Activated naive CD4-positive, alpha-beta T cell treated with anti-CD3 and anti-CD28 coated beads for 36 hours (primary cell): Measurements from ENCODE around the gene RRAD. TPM values are rescaled to one million over a fixed set of nuclear protein-coding genes. Genes with fewer than 3 reads are reported as not detected.
"Not testable (repeated sequence)": the region's sequence is repeated elsewhere in the genome, so short reads cannot be mapped to it uniquely, and the experiment has no call there.

Experiments
- CTCF ChIA-PET: fragments of 350-600 bp; sonication (Branson Sonifier 250); formaldehyde crosslinking; loops from one replicate; lab custom pipeline; 2021; ENCODE audit warnings: antibody characterized with exemption; lab: Charles Lee
- DNase-seq: peaks from one replicate; pipeline ENCODE4 v3.0.0-alpha.2; 2020
- H3K27ac Mint-ChIP-seq: one replicate; pipeline ENCODE4 v1.8.0; 2021; ENCODE audit warnings: mild to moderate bottlenecking, mixed read lengths
- H3K27me3 Mint-ChIP-seq: one replicate; pipeline ENCODE4 v1.8.0; 2021; ENCODE audit warnings: low read depth, mixed read lengths
- H3K36me3 Mint-ChIP-seq: one replicate; pipeline ENCODE4 v1.8.0; 2021; ENCODE audit warnings: low read depth, mixed read lengths
- H3K4me1 Mint-ChIP-seq: one replicate; pipeline ENCODE4 v1.8.0; 2021; ENCODE audit warnings: low read depth, mixed read lengths
- H3K4me3 Mint-ChIP-seq: one replicate; pipeline ENCODE4 v1.8.0; 2021; ENCODE audit warnings: mild to moderate bottlenecking, moderate library complexity, mixed read lengths
- H3K9me3 Mint-ChIP-seq: one replicate; pipeline ENCODE4 v1.8.0; 2021; ENCODE audit warnings: mixed read lengths
- intact Hi-C: fragments of 100-400 bp; cut with micrococcal nuclease; formaldehyde crosslinking; loops from one replicate; pipeline ENCODE4 v1.15.1; 2023
- total RNA-seq, 2 experiments: library from RNA; stranded (reverse); gene quantifications; one replicate each; pipeline ENCODE4 v1.2.3, GENCODE V29; 2021

The RRAD gene
- total RNA-seq, 2 experiments from 2014 or later, result 0.25 TPM; not detected in 1

GRCh38 chr16:66949472-66949871, 24.1 kb upstream of the RRAD start:
- H3K27me3 Mint-ChIP-seq, result peaks cover 38% of the 10 kb centered on the region

DNA sequence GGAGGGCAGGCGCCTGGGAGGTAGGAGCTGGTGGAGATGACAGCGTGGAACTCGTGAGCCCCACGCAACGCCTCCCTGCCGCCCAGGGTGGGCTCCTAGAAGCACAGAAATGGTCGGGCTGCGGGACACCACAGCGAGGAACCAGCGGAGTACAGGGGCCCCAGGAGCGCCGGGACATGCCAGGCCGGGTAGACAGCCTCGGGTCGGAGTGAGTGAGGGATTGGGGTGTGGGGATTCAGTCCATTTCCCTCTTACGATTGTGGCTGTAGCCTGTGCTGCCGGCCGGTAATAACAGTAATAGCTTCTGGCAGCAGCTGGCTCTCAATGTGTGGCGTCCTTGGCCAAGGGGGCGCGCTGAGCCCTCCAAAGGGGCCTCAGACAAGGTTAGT, 23.5 kb upstream of the RRAD start:
- CTCF ChIA-PET, result interaction anchor here (0.5 kb wide), 1 partner anchor 455 kb away, joined by 3 read pairs; no protein-coding TSS in a partner anchor
- H3K4me1 Mint-ChIP-seq, result peaks cover 17% of the 10 kb centered on the region
- intact Hi-C loops, result no loop called here
- peaks cover 35% of the 10 kb centered on the region for H3K27me3 Mint-ChIP-seq
- H3K9me3 Mint-ChIP-seq, result no peaks in the 10 kb centered on the region
- no peak for DNase-seq
- no peak overlapping the region for H3K27ac Mint-ChIP-seq
- no peaks in the 10 kb centered on the region for H3K36me3 Mint-ChIP-seq
- peak overlapping the region; percentile 81 for H3K4me3 Mint-ChIP-seq

More at GRCh38 chr16:66949472-66949871, 24.1 kb upstream of the RRAD start:
- H3K9me3 Mint-ChIP-seq, result no peaks in the 10 kb centered on the region
- H3K4me3 Mint-ChIP-seq, result no peak overlapping the region
- H3K27ac Mint-ChIP-seq, result no peak overlapping the region
- DNase-seq, result no peak
- CTCF ChIA-PET, result interaction anchor here (0.5 kb wide), 1 partner anchor 454 kb away, joined by 3 read pairs; no protein-coding TSS in a partner anchor
- no peaks in the 10 kb centered on the region for H3K36me3 Mint-ChIP-seq
- H3K4me1 Mint-ChIP-seq, result peaks cover 18% of the 10 kb centered on the region
- intact Hi-C loops, result no loop called here

DNA sequence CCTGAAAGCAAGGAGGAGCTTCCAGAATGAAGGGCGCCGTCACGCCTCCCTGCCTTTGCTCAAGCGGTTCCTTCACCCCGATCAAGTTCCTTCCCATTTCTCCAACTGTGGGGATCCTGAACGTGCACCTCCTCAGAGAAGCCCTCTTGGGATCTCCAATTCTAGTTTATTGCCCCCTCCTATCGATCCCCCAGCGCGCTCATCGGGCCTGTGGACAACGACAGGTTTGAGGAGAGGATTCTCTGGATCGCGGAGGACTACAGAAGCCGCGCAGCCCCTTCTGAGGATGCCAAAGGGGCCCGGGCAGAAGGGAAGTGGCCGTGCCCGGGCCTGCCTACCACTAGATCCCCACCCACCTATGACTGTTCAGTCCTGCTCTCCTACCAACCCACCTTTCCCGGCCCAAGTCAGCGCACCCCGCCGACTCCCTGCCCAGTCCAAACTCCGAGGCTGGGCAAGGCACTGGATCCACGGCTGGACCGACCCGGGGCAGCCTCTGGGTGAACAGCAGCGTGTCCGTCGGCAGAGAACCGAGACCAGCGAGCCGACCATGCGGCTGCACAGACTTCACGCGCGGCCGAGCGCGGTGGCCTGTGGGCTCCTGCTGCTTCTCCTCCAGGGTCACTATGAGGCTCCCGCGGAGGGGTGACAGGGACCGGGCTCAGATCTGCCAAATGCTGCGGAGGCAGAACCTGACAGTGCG, 22.9 kb upstream of the RRAD start:
- Mint-ChIP-seq H3K9me3 (no peaks in the 10 kb centered on the region), H3K4me3 (peak overlapping the region; percentile 81), H3K4me1 (peaks cover 17% of the 10 kb centered on the region), H3K27ac (no peak overlapping the region), H3K27me3 (peaks cover 34% of the 10 kb centered on the region), H3K36me3 (no peaks in the 10 kb centered on the region)
- intact Hi-C loops, result no loop called here
- DNase-seq, result no peak
- CTCF ChIA-PET, result interaction anchor here (1.0 to 1.1 kb wide), 2 partner anchors 197 to 237 kb away, joined by 3 to 5 read pairs; no protein-coding TSS in a partner anchor

GRCh38 chr16:66947302-66948065, 22.1 kb upstream of the RRAD start:
- H3K4me1 Mint-ChIP-seq, result peaks cover 17% of the 10 kb centered on the region

GRCh38 chr16:66946974-66947301, 21.6 kb upstream of the RRAD start:
- peaks cover 17% of the 10 kb centered on the region for H3K4me1 Mint-ChIP-seq

More at GRCh38 chr16:66947302-66948065, 22.1 kb upstream of the RRAD start:
- CTCF ChIA-PET, result interaction anchor here (0.6 to 1.3 kb wide), 6 partner anchors 10 to 238 kb away, joined by 3 to 5 read pairs (median 3); no protein-coding TSS in a partner anchor
- Mint-ChIP-seq H3K9me3 (no peaks in the 10 kb centered on the region), H3K27me3 (peaks cover 34% of the 10 kb centered on the region), H3K27ac (no peak overlapping the region), H3K4me3 (peak overlapping the region; percentile 81), H3K36me3 (peaks cover 2% of the 10 kb centered on the region)
- peak; percentile 95 for DNase-seq
- intact Hi-C loops, result loop anchor here (1.0 to 2.0 kb wide), 8 partner anchors 13 to 297 kb away; partner anchors contain the start of genes CIAO2B and MATCAP1

GRCh38 chr16:66946541-66946940, 21.2 kb upstream of the RRAD start:
- Mint-ChIP-seq H3K27me3 (peaks cover 28% of the 10 kb centered on the region), H3K36me3 (peaks cover 5% of the 10 kb centered on the region), H3K4me1 (peaks cover 17% of the 10 kb centered on the region), H3K27ac (no peak overlapping the region), H3K4me3 (no peak overlapping the region), H3K9me3 (no peaks in the 10 kb centered on the region)
- intact Hi-C loops, result loop anchor here (2.0 kb wide), 1 partner anchor 52 kb away; no protein-coding TSS in a partner anchor
- DNase-seq, result no peak
- CTCF ChIA-PET, result interaction anchor here (0.7 to 1.3 kb wide), 4 partner anchors 11 to 29 kb away, joined by 3 to 4 read pairs (median 4); no protein-coding TSS in a partner anchor

More at GRCh38 chr16:66946974-66947301, 21.6 kb upstream of the RRAD start:
- no peak overlapping the region for H3K27ac Mint-ChIP-seq
- DNase-seq, result no peak
- CTCF ChIA-PET, result interaction anchor here (0.9 to 1.3 kb wide), 2 partner anchors 11 to 26 kb away, joined by 3 to 4 read pairs; no protein-coding TSS in a partner anchor
- intact Hi-C loops, result loop anchor here (1.0 to 2.0 kb wide), 8 partner anchors 13 to 297 kb away; partner anchors contain the start of genes CIAO2B and MATCAP1
- peaks cover 32% of the 10 kb centered on the region for H3K27me3 Mint-ChIP-seq
- H3K4me3 Mint-ChIP-seq, result no peak overlapping the region
- peaks cover 3% of the 10 kb centered on the region for H3K36me3 Mint-ChIP-seq
- no peaks in the 10 kb centered on the region for H3K9me3 Mint-ChIP-seq

GRCh38 chr16:66945939-66946338, 20.6 kb upstream of the RRAD start:
- DNase-seq, result no peak
- Mint-ChIP-seq H3K27ac (no peak overlapping the region), H3K9me3 (no peaks in the 10 kb centered on the region), H3K36me3 (peaks cover 9% of the 10 kb centered on the region), H3K4me1 (peaks cover 17% of the 10 kb centered on the region), H3K4me3 (no peak overlapping the region), H3K27me3 (peaks cover 23% of the 10 kb centered on the region)
- CTCF ChIA-PET, result interaction anchor here (0.7 to 1.3 kb wide), 4 partner anchors 9 to 29 kb away, joined by 3 to 4 read pairs (median 4); no protein-coding TSS in a partner anchor
- intact Hi-C loops, result loop anchor here (2.0 kb wide), 1 partner anchor 51 kb away; no protein-coding TSS in a partner anchor

DNA sequence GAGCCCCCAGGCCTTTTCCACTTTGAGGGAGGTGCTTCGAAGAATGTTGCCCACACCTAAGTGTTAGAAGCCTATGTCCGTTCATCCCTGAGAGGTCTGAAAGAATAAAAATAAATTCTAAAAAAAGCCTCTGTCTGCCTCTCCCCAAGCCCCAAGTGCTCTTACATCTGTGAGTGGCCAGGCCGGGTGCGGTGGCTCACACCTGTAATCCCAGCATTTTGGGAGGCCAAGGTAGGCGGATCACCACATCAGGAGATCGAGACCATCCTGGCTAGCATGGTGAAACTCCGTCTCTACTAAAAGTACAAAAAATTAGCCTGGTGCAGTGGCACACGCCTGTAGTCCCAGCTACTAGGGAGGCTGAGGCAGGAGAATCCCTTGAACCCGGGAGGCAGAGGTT, 19.6 kb upstream of the RRAD start:
- H3K9me3 Mint-ChIP-seq, H3K27ac Mint-ChIP-seq, H3K4me3 Mint-ChIP-seq, intact Hi-C loops, DNase-seq, H3K36me3 Mint-ChIP-seq: not testable (repeated sequence)
- CTCF ChIA-PET, result interaction anchor here (1.3 kb wide), 2 partner anchors 8 to 15 kb away, joined by 3 to 4 read pairs; no protein-coding TSS in a partner anchor
- H3K4me1 Mint-ChIP-seq, result peaks cover 12% of the 10 kb centered on the region
- H3K27me3 Mint-ChIP-seq, result peaks cover 18% of the 10 kb centered on the region

GRCh38 chr16:66944054-66944441, 18.7 kb upstream of the RRAD start:
- Mint-ChIP-seq H3K4me3 (no peak overlapping the region), H3K27ac (no peak overlapping the region), H3K4me1 (peaks cover 12% of the 10 kb centered on the region), H3K36me3 (peaks cover 11% of the 10 kb centered on the region), H3K9me3 (no peaks in the 10 kb centered on the region), H3K27me3 (peaks cover 9% of the 10 kb centered on the region)
- CTCF ChIA-PET, result interaction anchor here (0.6 to 1.0 kb wide), 2 partner anchors 87 to 242 kb away, joined by 3 to 4 read pairs; no protein-coding TSS in a partner anchor
- intact Hi-C loops, result no loop called here
- no peak for DNase-seq

- no peaks in the 10 kb centered on the region for H3K9me3 Mint-ChIP-seq
- no peak overlapping the region for H3K4me3 Mint-ChIP-seq
- peaks cover 11% of the 10 kb centered on the region for H3K36me3 Mint-ChIP-seq
- H3K4me1 Mint-ChIP-seq, result peaks cover 10% of the 10 kb centered on the region
- DNase-seq, result no peak
- peaks cover 5% of the 10 kb centered on the region for H3K27me3 Mint-ChIP-seq
- CTCF ChIA-PET, result interaction anchor here (1.0 kb wide), 1 partner anchor 87 kb away, joined by 4 read pairs; no protein-coding TSS in a partner anchor
- intact Hi-C loops, result no loop called here
- no peak overlapping the region for H3K27ac Mint-ChIP-seq
Measured at GRCh38 chr16:66943426-66944053, 18.2 kb upstream of the RRAD start.

DNA sequence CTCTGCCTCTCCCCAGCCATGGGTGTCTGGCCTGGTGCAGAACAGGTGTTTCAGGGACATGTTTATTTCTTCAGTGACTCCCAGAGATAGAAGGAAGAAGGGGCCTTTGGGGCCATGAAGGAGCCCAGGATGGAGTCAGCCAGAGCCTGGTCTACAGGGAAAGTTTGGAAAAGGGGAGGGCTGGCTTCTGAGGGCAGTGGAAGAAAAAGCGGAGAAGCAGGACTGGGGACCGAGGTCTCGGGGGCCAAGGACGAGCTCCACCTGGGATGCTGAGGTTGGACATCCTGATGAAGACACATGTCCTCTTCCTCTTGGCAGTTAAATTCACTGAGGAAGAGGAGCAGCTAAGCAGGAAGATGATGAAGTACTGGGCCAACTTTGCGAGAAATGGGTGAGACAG, 17.6 kb upstream of the RRAD start:
- intact Hi-C loops, result no loop called here
- H3K27me3 Mint-ChIP-seq, result no peaks in the 10 kb centered on the region
- H3K4me1 Mint-ChIP-seq, result peaks cover 5% of the 10 kb centered on the region
- peaks cover 11% of the 10 kb centered on the region for H3K36me3 Mint-ChIP-seq
- no peak for DNase-seq
- H3K9me3 Mint-ChIP-seq, result no peaks in the 10 kb centered on the region
- H3K27ac Mint-ChIP-seq, result no peak overlapping the region
- no peak overlapping the region for H3K4me3 Mint-ChIP-seq
- CTCF ChIA-PET, result no interaction called here
